Stomach smooth muscle (tissue), 2 donors: ENCODE measurements around the gene CHRNA4.

ENCODE experiments used
- H3K27ac ChIP-seq: one replicate; pipeline ENCODE4 v1.7.0; 2013; ENCODE audit warnings: mild to moderate bottlenecking, low read length, inconsistent platforms
- H3K27me3 ChIP-seq, 2 donors: one replicate each; pipeline ENCODE4 v1.7.0; 2013; ENCODE audit warnings: low read length in 2 of 2; ENCODE audit not compliant: insufficient read depth in 2 of 2, control insufficient read depth in 1 of 2
- H3K36me3 ChIP-seq, 2 donors: one replicate each; pipeline ENCODE4 v1.7.0; 2013; ENCODE audit warnings: low read length in 2 of 2; ENCODE audit not compliant: control insufficient read depth in 2 of 2, insufficient read depth in 2 of 2
- H3K4me1 ChIP-seq: one replicate; pipeline ENCODE4 v1.7.0; 2013; ENCODE audit warnings: low read length; ENCODE audit not compliant: control insufficient read depth, insufficient read depth
- H3K4me3 ChIP-seq, 2 donors: one replicate each; pipeline ENCODE4 v1.7.0; 2013; ENCODE audit warnings: low read length in 2 of 2
- H3K9ac ChIP-seq, 2 donors: one replicate each; pipeline ENCODE4 v1.7.0; 2013; ENCODE audit warnings: low read length in 2 of 2, mild to moderate bottlenecking in 1 of 2
- H3K9me3 ChIP-seq, 2 donors: one replicate each; pipeline ENCODE4 v1.7.0; 2013; ENCODE audit warnings: low read length in 2 of 2; ENCODE audit not compliant: control insufficient read depth in 2 of 2
- donor health status: healthy.
- donor health status: Pancreatic carcinoma.

CHRNA4 gene

DNA sequence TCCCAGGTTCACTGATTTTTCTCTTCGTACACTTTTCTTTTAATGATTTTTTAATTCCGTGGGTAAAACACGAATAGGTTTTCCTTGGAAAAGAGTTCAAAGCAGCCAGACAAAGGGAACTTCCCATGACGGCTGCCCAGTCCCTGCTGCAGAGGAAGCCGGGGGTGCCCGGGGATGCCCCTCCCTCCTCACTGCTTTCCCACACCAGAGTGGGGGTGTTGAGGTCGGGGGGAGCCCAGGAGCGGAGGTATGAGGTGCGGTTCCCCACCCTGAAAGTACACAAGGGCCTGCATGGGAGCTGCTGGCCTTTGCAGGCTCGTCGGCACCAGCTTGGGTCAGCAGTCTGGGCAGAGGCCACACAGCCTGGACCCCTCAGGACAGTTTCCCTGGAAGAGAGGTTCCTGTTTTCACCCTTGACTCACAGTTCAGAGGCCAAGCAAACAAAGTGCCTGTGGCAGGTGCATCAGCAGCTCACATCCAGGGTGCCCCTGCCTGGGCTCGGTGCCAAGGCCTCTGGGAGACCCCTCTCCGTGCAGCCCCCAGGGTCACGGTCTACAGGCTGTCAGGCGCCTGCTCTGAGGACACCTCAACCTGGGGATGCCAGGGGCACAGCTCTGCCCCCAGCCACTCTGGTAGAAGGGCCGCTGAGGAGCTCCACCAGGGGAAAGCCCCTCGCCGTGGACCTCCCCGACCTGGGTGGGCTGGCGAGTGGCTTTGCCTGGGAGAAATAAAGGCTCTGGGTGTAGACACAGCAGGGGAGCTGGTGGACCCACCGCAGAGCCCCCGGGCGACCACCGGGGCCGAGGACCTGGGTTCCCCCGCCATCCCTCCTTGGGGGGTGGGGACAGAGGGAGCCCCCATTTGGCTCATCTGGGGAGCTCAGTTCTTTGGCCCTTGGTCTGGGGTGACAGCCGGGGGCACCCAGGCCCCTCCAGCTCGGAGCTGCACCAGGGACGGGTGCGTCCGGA is 15.4 kb upstream of the CHRNA4 start:
- H3K4me3 ChIP-seq: no peak overlapping the region
- H3K27ac ChIP-seq: no peak overlapping the region
- H3K9me3 ChIP-seq: no peaks in the 10 kb centered on the region
- no peaks in the 10 kb centered on the region for H3K36me3 ChIP-seq
- no peak overlapping the region for H3K9ac ChIP-seq
- H3K4me1 ChIP-seq: no peaks in the 10 kb centered on the region
- H3K27me3 ChIP-seq: peaks cover 52 to 55% of the 10 kb centered on the region in 2 donors

GRCh38 chr20:63375438-63375837 is 14.3 kb upstream of the CHRNA4 start:
- Histone ChIP-seq H3K9ac (no peak overlapping the region), H3K27me3 (peaks cover 50 to 55% of the 10 kb centered on the region in 2 donors), H3K9me3 (no peaks in the 10 kb centered on the region), H3K27ac (no peak overlapping the region), H3K4me1 (no peaks in the 10 kb centered on the region), H3K4me3 (no peak overlapping the region), H3K36me3 (no peaks in the 10 kb centered on the region)

DNA sequence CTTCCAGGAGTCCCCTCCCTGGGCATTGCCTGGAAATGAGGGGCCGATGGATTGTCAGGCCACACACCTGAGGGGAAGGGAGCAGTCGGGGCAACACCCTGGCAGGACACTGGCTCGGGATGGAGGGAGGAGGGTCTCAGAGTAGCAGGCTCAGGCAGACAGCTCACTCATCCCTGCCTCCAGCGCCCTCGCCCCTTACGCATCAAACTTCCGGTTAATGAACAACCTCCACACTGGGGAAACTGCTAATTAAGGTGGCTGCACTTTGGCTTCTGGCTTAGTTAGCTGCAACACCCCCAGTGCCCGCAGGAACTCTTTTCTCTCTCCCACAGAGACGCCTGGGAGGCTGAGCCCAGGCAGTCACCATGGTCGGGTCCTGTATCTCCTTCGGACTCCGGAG is 13.4 kb upstream of the CHRNA4 start:
- Histone ChIP-seq H3K9me3 (no peaks in the 10 kb centered on the region), H3K9ac (no peak overlapping the region), H3K4me3 (no peak overlapping the region), H3K27me3 (peaks cover 46 to 52% of the 10 kb centered on the region in 2 donors), H3K36me3 (no peaks in the 10 kb centered on the region), H3K27ac (no peak overlapping the region), H3K4me1 (no peaks in the 10 kb centered on the region)

- Histone ChIP-seq H3K4me3 (no peak overlapping the region), H3K27ac (no peak overlapping the region), H3K9ac (no peak overlapping the region), H3K9me3 (no peaks in the 10 kb centered on the region), H3K4me1 (no peaks in the 10 kb centered on the region), H3K36me3 (no peaks in the 10 kb centered on the region), H3K27me3 (peaks cover 43 to 49% of the 10 kb centered on the region in 2 donors)
Observed at GRCh38 chr20:63373996-63374395, 12.8 kb upstream of the CHRNA4 start.

DNA sequence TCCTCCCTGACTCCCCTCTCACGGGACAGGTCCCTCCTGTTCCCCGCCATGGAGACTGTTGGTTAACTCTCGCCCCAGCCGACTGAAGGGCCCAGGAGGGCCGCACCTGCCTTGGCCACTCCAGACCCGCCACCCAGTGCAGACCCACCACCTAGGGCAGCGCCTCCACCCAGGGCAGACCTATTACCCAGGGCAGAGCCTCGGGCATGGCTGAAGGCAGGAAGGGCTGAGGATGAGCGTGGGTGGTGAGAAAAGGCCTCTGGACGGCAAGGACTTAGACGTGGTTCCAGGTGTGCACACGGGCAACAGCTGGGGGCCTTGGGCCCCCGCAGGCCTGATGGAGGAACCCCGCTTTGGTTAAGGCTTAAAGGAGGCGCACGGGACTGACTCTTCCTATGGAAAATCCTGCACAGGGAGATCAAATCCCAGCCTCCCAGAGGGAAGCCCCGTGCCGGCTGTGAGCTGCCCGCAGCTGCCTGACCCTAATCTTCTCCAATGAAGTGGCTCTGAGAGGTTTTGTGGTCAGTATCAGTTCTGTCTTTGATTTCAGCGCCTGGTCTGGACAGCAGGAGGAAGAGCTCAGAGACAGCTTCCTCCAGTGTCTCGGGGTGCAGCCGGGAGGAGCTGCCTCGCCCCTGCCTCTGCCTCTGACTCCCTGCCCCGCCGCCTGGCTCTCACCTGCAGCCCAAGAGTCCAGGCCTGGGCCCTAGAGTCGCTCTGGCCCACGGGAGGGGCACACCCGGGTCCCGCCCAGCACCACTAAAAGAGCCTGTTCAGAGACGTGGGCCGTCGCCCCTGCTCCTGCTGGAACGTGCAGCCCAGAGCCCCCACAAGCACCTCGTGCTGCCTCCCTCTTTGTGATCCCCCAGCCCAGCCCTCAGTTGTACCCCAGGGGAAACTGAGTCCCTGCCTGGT is 12.1 kb upstream of the CHRNA4 start:
- no peak overlapping the region for H3K9ac ChIP-seq
- H3K4me3 ChIP-seq: no peak overlapping the region
- H3K36me3 ChIP-seq: no peaks in the 10 kb centered on the region
- H3K27me3 ChIP-seq: peaks cover 44 to 45% of the 10 kb centered on the region in 2 donors
- no peaks in the 10 kb centered on the region for H3K4me1 ChIP-seq
- no peaks in the 10 kb centered on the region for H3K9me3 ChIP-seq
- H3K27ac ChIP-seq: no peak overlapping the region

DNA sequence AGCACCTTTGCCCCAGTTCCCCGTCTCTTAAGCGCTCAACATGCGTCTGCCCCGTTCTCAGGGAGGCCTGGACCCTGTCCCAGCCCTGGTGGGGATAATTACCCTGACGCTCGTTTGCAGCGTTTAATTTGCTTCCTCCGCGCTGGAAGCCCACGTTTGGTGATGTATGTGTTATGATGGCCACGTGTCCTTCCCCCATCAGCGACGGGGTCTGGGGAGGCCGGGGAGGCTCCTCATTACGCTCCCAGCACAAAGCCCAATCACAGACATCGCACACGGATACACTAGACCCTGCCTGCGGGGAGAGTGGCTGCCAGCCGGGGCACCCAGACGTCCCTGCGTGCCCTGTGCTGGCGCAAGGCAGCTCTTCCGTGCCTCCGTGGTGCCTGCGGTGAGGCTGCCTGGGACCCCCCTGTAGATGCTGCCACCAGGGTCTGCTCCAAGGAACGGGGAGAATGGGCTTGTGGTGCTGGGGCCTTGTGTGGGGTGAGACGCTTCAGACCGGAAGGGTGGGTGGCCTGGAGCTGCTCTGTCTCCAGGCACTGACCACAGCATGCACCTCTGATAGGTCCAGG is 10.2 kb upstream of the CHRNA4 start:
- no peaks in the 10 kb centered on the region for H3K36me3 ChIP-seq
- no peak overlapping the region for H3K4me3 ChIP-seq
- H3K4me1 ChIP-seq: no peaks in the 10 kb centered on the region
- H3K27me3 ChIP-seq: peaks cover 31 to 33% of the 10 kb centered on the region in 2 donors
- H3K9me3 ChIP-seq: no peaks in the 10 kb centered on the region
- no peak overlapping the region for H3K9ac ChIP-seq
- H3K27ac ChIP-seq: no peak overlapping the region

GRCh38 chr20:63370618-63371187 is 9.6 kb upstream of the CHRNA4 start:
- Histone ChIP-seq H3K4me3 (no peak overlapping the region), H3K27me3 (peaks cover 27 to 31% of the 10 kb centered on the region in 2 donors), H3K4me1 (no peaks in the 10 kb centered on the region), H3K9ac (no peak overlapping the region), H3K9me3 (no peaks in the 10 kb centered on the region), H3K27ac (no peak overlapping the region), H3K36me3 (no peaks in the 10 kb centered on the region)

GRCh38 chr20:63369724-63370617 is 8.8 kb upstream of the CHRNA4 start:
- H3K9ac ChIP-seq: no peak overlapping the region
- H3K36me3 ChIP-seq: no peaks in the 10 kb centered on the region
- no peak overlapping the region for H3K27ac ChIP-seq
- H3K27me3 ChIP-seq: peaks cover 23 to 35% of the 10 kb centered on the region in 2 donors
- no peak overlapping the region for H3K4me3 ChIP-seq
- no peaks in the 10 kb centered on the region for H3K9me3 ChIP-seq
- no peaks in the 10 kb centered on the region for H3K4me1 ChIP-seq

- Histone ChIP-seq H3K4me1 (no peaks in the 10 kb centered on the region), H3K4me3 (no peak overlapping the region), H3K27ac (no peak overlapping the region), H3K36me3 (no peaks in the 10 kb centered on the region), H3K9ac (no peak overlapping the region), H3K9me3 (no peaks in the 10 kb centered on the region), H3K27me3 (peaks cover 18 to 30% of the 10 kb centered on the region in 2 donors)
Observed at GRCh38 chr20:63369024-63369530, 7.9 kb upstream of the CHRNA4 start.
